HepG2 (cell line): ENCODE measurements around the gene RPS23. TPM values are rescaled to one million over a fixed set of nuclear protein-coding genes. Genes with fewer than 3 reads are reported as not detected.

Experiments used
- ATAC-seq: fragments of 200-7000 bp; cut with Tn5 transposase; 3 replicates; pipeline ENCODE4 v1.9.1; 2020; ENCODE audit warnings: mild to moderate bottlenecking, moderate library complexity
- BruUV-seq: library from RNA; stranded (reverse); fragments of 400-500 nt; replicated peaks from 2 replicates; lab custom pipeline; 2021; lab: Mats Ljungman, UMichigan
- CTCF ChIA-PET: fragments of 300-600 bp; formaldehyde crosslinking; extraction: SDS; loops from one replicate; lab custom pipeline; 2021; ENCODE audit warnings: low total read pairs, inconsistent platforms, low intra/inter-chr PET ratio; lab: Yijun Ruan, JAX
- POLR2A ChIA-PET: fragments of 350-600 bp; sonication (Branson Sonifier 250); formaldehyde crosslinking; loops from one replicate; lab custom pipeline; 2020; ENCODE audit warnings: antibody characterized with exemption, inconsistent platforms; lab: Yijun Ruan, JAX
- DNase-seq: peaks from one replicate; pipeline ENCODE4 v3.0.0-alpha.2; 2015; ENCODE audit warnings: low spot score
- FAIRE-seq: peaks from 3 replicates; lab custom pipeline; 2011; peaks lifted over from hg19 to GRCh38; lab: Jason Lieb, UNC
- H2AFZ ChIP-seq: one replicate; pipeline ENCODE4 v1.6.1; 2011; ENCODE audit warnings: low read length, inconsistent platforms
- H3K27ac ChIP-seq: fragments of 300-600 bp; 3 replicates; pipeline ENCODE4 v1.8.0; 2011; ENCODE audit warnings: mixed run types, mild to moderate bottlenecking, mixed read lengths, low read length, inconsistent platforms; ENCODE audit not compliant: insufficient read depth; ENCODE audit errors: extremely low read length
- H3K27me3 ChIP-seq, 2 experiments: fragments of 200-600 bp in 1 of 2; 2 replicates in 1 of 2; 3 replicates in 1 of 2; pipeline versions ENCODE4 v1.6.0 to v1.8.0; 2011; ENCODE audit warnings: low read length in 2 of 2, mild to moderate bottlenecking in 2 of 2, moderate library complexity in 2 of 2, inconsistent platforms in 1 of 2; ENCODE audit not compliant: insufficient read depth in 2 of 2, control insufficient read depth in 1 of 2
- H3K36me3 ChIP-seq, 2 experiments: fragments of 200-600 bp in 1 of 2; replicated peaks in 1 of 2; 2 replicates in 1 of 2; 3 replicates in 1 of 2; pipeline versions ENCODE4 v1.5.1 to v1.8.0; 2011; ENCODE audit warnings: low read length in 2 of 2, inconsistent platforms in 1 of 2; ENCODE audit not compliant: insufficient read depth in 2 of 2, control insufficient read depth in 1 of 2
- H3K4me1 ChIP-seq: 2 replicates; pipeline ENCODE4 v1.5.1; 2012; ENCODE audit warnings: low read length, inconsistent platforms; ENCODE audit not compliant: insufficient read depth
- H3K4me2 ChIP-seq: 2 replicates; pipeline ENCODE4 v1.6.0; 2011; ENCODE audit warnings: low read depth, low read length, inconsistent platforms
- H3K4me3 ChIP-seq, 3 experiments: fragments of 200-600 bp in 1 of 3; sonication (generic), shearing (Covaris generic) in 1 of 3; replicated peaks in 1 of 3; 2 replicates each; pipeline ENCODE4 v1.5.1; 2011 to 2016; ENCODE audit warnings: low read length in 3 of 3, inconsistent platforms in 2 of 3, low read depth in 2 of 3, mild to moderate bottlenecking in 2 of 3, control low read depth in 1 of 3, mixed read lengths in 1 of 3; ENCODE audit not compliant: insufficient read depth in 1 of 3
- H3K79me2 ChIP-seq: one replicate; pipeline ENCODE4 v1.6.1; 2011; ENCODE audit warnings: low read length, inconsistent platforms; ENCODE audit not compliant: insufficient read depth
- H3K9ac ChIP-seq: 2 replicates; pipeline ENCODE4 v1.6.0; 2011; ENCODE audit warnings: mild to moderate bottlenecking, low read depth, low read length, inconsistent platforms; ENCODE audit not compliant: insufficient read depth
- H3K9me3 ChIP-seq: 2 replicates; pipeline ENCODE4 v1.5.1; 2012; ENCODE audit warnings: mild to moderate bottlenecking, low read length
- H4K20me1 ChIP-seq: 2 replicates; pipeline ENCODE4 v1.6.0; 2011; ENCODE audit warnings: inconsistent platforms, mild to moderate bottlenecking, low read length, moderate library complexity; ENCODE audit not compliant: insufficient read depth
- AKAP8 ChIP-seq: sonication (generic); formaldehyde crosslinking; IDR thresholded peaks from 2 replicates; pipeline ENCODE4 v1.5.1; 2020; ENCODE audit warnings: mild to moderate bottlenecking, missing genetic modification reagents
- ARHGAP35 ChIP-seq: sonication (generic); formaldehyde crosslinking; IDR thresholded peaks from 2 replicates; pipeline ENCODE4 v1.9.0; 2022; ENCODE audit warnings: mild to moderate bottlenecking, inconsistent platforms, moderate library complexity, missing genetic modification reagents, borderline replicate concordance
- DMTF1 ChIP-seq: sonication (generic); formaldehyde crosslinking; IDR thresholded peaks from 2 replicates; pipeline ENCODE4 v1.4.0; 2020; ENCODE audit warnings: mild to moderate bottlenecking, missing genetic modification reagents
- DNMT3B ChIP-seq: conservative IDR thresholded peaks from 2 replicates; pipeline ENCODE4 v1.6.1; 2016; ENCODE audit warnings: missing biosample characterization, control low read depth
- FOXK1 ChIP-seq: sonication (generic); formaldehyde crosslinking; IDR thresholded peaks from 2 replicates; pipeline ENCODE4 v1.4.0; 2020; ENCODE audit warnings: low read depth, missing genetic modification reagents, borderline replicate concordance
- FOXO1 ChIP-seq: sonication (generic); formaldehyde crosslinking; IDR thresholded peaks from 2 replicates; pipeline ENCODE4 v1.4.0; 2020; ENCODE audit warnings: missing genetic modification reagents
- GFI1 ChIP-seq: sonication (generic); formaldehyde crosslinking; IDR thresholded peaks from 2 replicates; pipeline ENCODE4 v1.5.0; 2020; ENCODE audit warnings: missing genetic modification reagents, mild to moderate bottlenecking, borderline replicate concordance
- GMEB2 ChIP-seq: IDR thresholded peaks from 2 replicates; pipeline ENCODE4 v1.6.1; 2016; ENCODE audit warnings: missing biosample characterization, missing genetic modification reagents, low read depth
- HNRNPUL1 ChIP-seq: fragments of 200-400 bp; formaldehyde crosslinking; IDR thresholded peaks from 2 replicates; pipeline ENCODE4 v1.6.1; 2017; ENCODE audit warnings: low read depth, mild to moderate bottlenecking, low read length, moderate library complexity
- KLF12 ChIP-seq: sonication (generic); formaldehyde crosslinking; IDR thresholded peaks from 2 replicates; pipeline ENCODE4 v1.4.0; 2020; ENCODE audit warnings: missing genetic modification reagents, borderline replicate concordance
- MEIS2 ChIP-seq: sonication (generic); formaldehyde crosslinking; IDR thresholded peaks from 2 replicates; pipeline ENCODE4 v1.9.0; 2021; ENCODE audit warnings: mild to moderate bottlenecking, missing genetic modification reagents
- RFXAP ChIP-seq: sonication (generic); formaldehyde crosslinking; IDR thresholded peaks from 2 replicates; pipeline ENCODE4 v1.4.0; 2020; ENCODE audit warnings: missing genetic modification reagents, borderline replicate concordance
- ZNF142 ChIP-seq: sonication (generic); formaldehyde crosslinking; IDR thresholded peaks from 2 replicates; pipeline ENCODE4 v1.4.0; 2020; ENCODE audit warnings: missing genetic modification reagents
- ZNF234 ChIP-seq: sonication (generic); formaldehyde crosslinking; conservative IDR thresholded peaks from 2 replicates; pipeline ENCODE4 v1.5.1; 2020; ENCODE audit warnings: mild to moderate bottlenecking, missing genetic modification reagents
- ZNF253 ChIP-seq: sonication (generic); formaldehyde crosslinking; IDR thresholded peaks from 2 replicates; pipeline ENCODE4 v1.8.0; 2022; ENCODE audit warnings: mild to moderate bottlenecking, missing genetic modification reagents, borderline replicate concordance
- ZNF724P ChIP-seq: sonication (generic); formaldehyde crosslinking; IDR thresholded peaks from 2 replicates; pipeline ENCODE4 v1.8.0; 2022; ENCODE audit warnings: missing genetic modification reagents, borderline replicate concordance
- in situ Hi-C: cut with HindIII; loops from 2 replicates; pipeline ENCODE4 v1.10.0; 2017; ENCODE audit warnings: low pct_unique_long_range_greater_than_20kb; ENCODE audit not compliant: extremely low pct_ligation_motif_present
- intact Hi-C: fragments of 100-400 bp; cut with micrococcal nuclease; formaldehyde crosslinking; loops from one replicate; pipeline ENCODE4 v1.10.0; 2022; ENCODE audit not compliant: unreplicated experiment
- polyA plus RNA-seq, 8 experiments: library from polyadenylated mRNA; depleted of rRNA in 3 of 8; stranded (reverse) in 7 of 8; unstranded in 1 of 8; fragments of >200 nt; fragmentation: Illumina TruSeq in 4 of 8; extraction: Trizol in 4 of 8; gene quantifications; 2 replicates each; pipeline versions ENCODE4 v1.2.1 to v1.2.3, GENCODE V29; 2011 to 2016; ENCODE audit warnings: low read depth in 4 of 8, missing spikeins in 1 of 8, mixed read lengths in 1 of 8; ENCODE audit not compliant: insufficient read depth in 1 of 8
- total RNA-seq, 5 experiments: library from RNA; depleted of rRNA; stranded (reverse); fragments of >200 nt; fragmentation: Illumina TruSeq; extraction: Trizol; gene quantifications; 2 replicates each; pipeline ENCODE4 v1.2.3, GENCODE V29; 2016; ENCODE audit warnings: low read depth in 1 of 5

Gene RPS23
- total and polyA plus RNA-seq, 2 of the 13 experiments (the other 11 are each of a cell fraction or from before 2014, with no cell fraction given), result 3,088 to 3,235 TPM

- POLR2A ChIA-PET, result no interaction called here
- Histone ChIP-seq H3K9me3 (no peaks in the 10 kb centered on the region), H3K9ac (no peak overlapping the region), H3K4me3 (no peak overlapping the region), H4K20me1 (no peaks in the 10 kb centered on the region), H3K4me1 (no peaks in the 10 kb centered on the region), H3K36me3 (no peaks in the 10 kb centered on the region), H3K27ac (no peak overlapping the region), H3K27me3 (no peaks in the 10 kb centered on the region), H3K79me2 (no peaks in the 10 kb centered on the region), H3K4me2 (no peak overlapping the region), H2AFZ (no peak overlapping the region)
- BruUV-seq, result no TSS peak
- intact Hi-C loops, result no loop called here
- CTCF ChIA-PET, result no interaction called here
- DNase-seq (no peak), FAIRE-seq (no peak), ATAC-seq (no peak)
- in situ Hi-C loops, result no loop called here
- TF ChIP-seq MEIS2 (no peak), KLF12 (CRISPR knock-in tag) (no peak), ZNF253 (CRISPR knock-in tag) (no peak), ZNF142 (no peak), ZNF234 (CRISPR knock-in tag) (no peak), ZNF724P (no peak), ARHGAP35 (CRISPR knock-in tag) (no peak), RFXAP (CRISPR knock-in tag) (no peak), AKAP8 (no peak), FOXK1 (CRISPR knock-in tag) (no peak), GMEB2 (CRISPR knock-in tag) (no peak), DMTF1 (CRISPR knock-in tag) (no peak), DNMT3B (CRISPR knock-in tag) (no peak), FOXO1 (CRISPR knock-in tag) (no peak), GFI1 (CRISPR knock-in tag) (no peak), HNRNPUL1 (no peak)
- TF ChIP-seq, all 625 proteins: peak for 0
Measured at GRCh38 chr5:82252744-82253143, 25.4 kb downstream of the RPS23 start.
